ENCODE data around the gene GLI3. TPM values are rescaled to one million over a fixed set of nuclear protein-coding genes. Genes with fewer than 3 reads are reported as not detected.

GLI3 gene
- total RNA-seq, 1 donor from 2014 or later, result 27.7 TPM

GRCh38 chr7:42208572-42208971 lies 28.4 kb downstream of the GLI3 start:
- FAIRE-seq, result no peak
- H4K20me1 ChIP-seq (ENCODE audit: insufficient read depth, low read length), result peaks cover 7% of the 10 kb centered on the region
- H3K4me1 ChIP-seq (ENCODE audit: insufficient read depth, low read length), result no peaks in the 10 kb centered on the region
- Mint-ChIP-seq H3K36me3 (ENCODE audit: low read depth, unreplicated experiment) (peaks cover 4% of the 10 kb centered on the region), H3K9me3 (ENCODE audit: unreplicated experiment) (no peaks in the 10 kb centered on the region), H3K4me1 (ENCODE audit: low read depth, unreplicated experiment) (peaks cover 19% of the 10 kb centered on the region), H3K4me3 (ENCODE audit: unreplicated experiment) (no peak overlapping the region), H3K27ac (ENCODE audit: unreplicated experiment) (no peak overlapping the region), H3K27me3 (ENCODE audit: low read depth, unreplicated experiment) (no peaks in the 10 kb centered on the region)
- H3K79me2 ChIP-seq (ENCODE audit: insufficient read depth, low read length), result peaks cover 17% of the 10 kb centered on the region
- no peak overlapping the region for H3K9ac ChIP-seq (ENCODE audit: low read length)
- TF ChIP-seq CTCF (IDR thresholded peaks at IDR 0.05; ENCODE audit: insufficient read depth, low read depth, low read length), result no peak
- TF ChIP-seq EZH2 (IDR thresholded peaks at IDR 0.05; ENCODE audit: insufficient read depth, low read length), result no peak
- no peak for DNase-seq (ENCODE audit: low read depth)
- H3K36me3 ChIP-seq (ENCODE audit: insufficient read depth, low read length), result no peaks in the 10 kb centered on the region
- H3K27ac ChIP-seq (ENCODE audit: low read depth, low read length), result no peak overlapping the region
- no peak overlapping the region for H2AFZ ChIP-seq (ENCODE audit: low read depth, low read length)
- no peak overlapping the region for H3K4me2 ChIP-seq (ENCODE audit: low read length)
- no peak overlapping the region for H3K4me3 ChIP-seq (ENCODE audit: insufficient read depth, low read depth, low read length)
- no peaks in the 10 kb centered on the region for H3K27me3 ChIP-seq (ENCODE audit: insufficient read depth, low read length)
- H3K9me3 ChIP-seq (ENCODE audit: insufficient read depth, low read depth, low read length), result no peaks in the 10 kb centered on the region

GRCh38 chr7:42207420-42207819 lies 29.6 kb downstream of the GLI3 start:
- Histone ChIP-seq H3K4me2 (ENCODE audit: low read length) (no peak overlapping the region), H3K4me1 (ENCODE audit: insufficient read depth, low read length) (no peaks in the 10 kb centered on the region), H3K9ac (ENCODE audit: low read length) (no peak overlapping the region), H3K4me3 (ENCODE audit: insufficient read depth, low read depth, low read length) (no peak overlapping the region), H3K79me2 (ENCODE audit: insufficient read depth, low read length) (peaks cover 17% of the 10 kb centered on the region), H4K20me1 (ENCODE audit: insufficient read depth, low read length) (peaks cover 7% of the 10 kb centered on the region), H3K27ac (ENCODE audit: low read depth, low read length) (no peak overlapping the region), H2AFZ (ENCODE audit: low read depth, low read length) (no peak overlapping the region), H3K9me3 (ENCODE audit: insufficient read depth, low read depth, low read length) (no peaks in the 10 kb centered on the region), H3K36me3 (ENCODE audit: insufficient read depth, low read length) (no peaks in the 10 kb centered on the region), H3K27me3 (ENCODE audit: insufficient read depth, low read length) (no peaks in the 10 kb centered on the region)
- peaks cover 13% of the 10 kb centered on the region for H3K4me1 Mint-ChIP-seq (ENCODE audit: low read depth, unreplicated experiment)
- no peaks in the 10 kb centered on the region for H3K9me3 Mint-ChIP-seq (ENCODE audit: unreplicated experiment)
- no peak overlapping the region for H3K27ac Mint-ChIP-seq (ENCODE audit: unreplicated experiment)
- peaks cover 4% of the 10 kb centered on the region for H3K36me3 Mint-ChIP-seq (ENCODE audit: low read depth, unreplicated experiment)
- FAIRE-seq (no peak), DNase-seq (ENCODE audit: low read depth) (no peak)
- no peak for TF ChIP-seq CTCF (IDR thresholded peaks at IDR 0.05; ENCODE audit: insufficient read depth, low read depth, low read length)
- TF ChIP-seq EZH2 (IDR thresholded peaks at IDR 0.05; ENCODE audit: insufficient read depth, low read length), result no peak
- H3K27me3 Mint-ChIP-seq (ENCODE audit: low read depth, unreplicated experiment), result no peaks in the 10 kb centered on the region
- H3K4me3 Mint-ChIP-seq (ENCODE audit: unreplicated experiment), result no peak overlapping the region

DNA sequence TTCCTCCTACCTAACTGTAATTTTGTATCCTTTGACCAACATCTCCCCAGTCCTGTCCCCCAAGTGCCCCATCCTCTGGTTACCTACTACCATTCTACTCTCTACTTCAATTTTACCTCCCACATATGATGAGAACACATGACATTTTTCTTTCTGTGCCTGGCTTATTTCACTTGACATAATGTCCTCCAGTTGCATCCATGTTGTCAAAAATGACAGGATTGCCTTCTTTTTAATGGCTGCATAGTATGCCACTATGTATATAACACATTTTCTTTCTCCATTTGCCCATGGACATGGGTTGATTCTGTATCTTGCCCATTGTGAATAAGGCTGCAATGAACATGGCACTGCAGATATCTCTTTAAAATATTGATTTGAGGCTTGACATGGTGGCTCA lies 33.7 kb downstream of the GLI3 start:
- DNase-seq (ENCODE audit: low read depth) (no peak), FAIRE-seq (no peak)
- no peaks in the 10 kb centered on the region for H3K27me3 ChIP-seq (ENCODE audit: insufficient read depth, low read length)
- H2AFZ ChIP-seq (ENCODE audit: low read depth, low read length), result no peak overlapping the region
- peaks cover 3% of the 10 kb centered on the region for H3K4me1 ChIP-seq (ENCODE audit: insufficient read depth, low read length)
- no peaks in the 10 kb centered on the region for H3K9me3 Mint-ChIP-seq (ENCODE audit: unreplicated experiment)
- H3K4me1 Mint-ChIP-seq (ENCODE audit: low read depth, unreplicated experiment), result peaks cover 4% of the 10 kb centered on the region
- no peak overlapping the region for H3K27ac Mint-ChIP-seq (ENCODE audit: unreplicated experiment)
- H3K9ac ChIP-seq (ENCODE audit: low read length), result no peak overlapping the region
- peaks cover 7% of the 10 kb centered on the region for H4K20me1 ChIP-seq (ENCODE audit: insufficient read depth, low read length)
- no peak overlapping the region for H3K27ac ChIP-seq (ENCODE audit: low read depth, low read length)
- no peaks in the 10 kb centered on the region for H3K9me3 ChIP-seq (ENCODE audit: insufficient read depth, low read depth, low read length)
- no peaks in the 10 kb centered on the region for H3K27me3 Mint-ChIP-seq (ENCODE audit: low read depth, unreplicated experiment)
- no peak overlapping the region for H3K4me3 Mint-ChIP-seq (ENCODE audit: unreplicated experiment)
- no peak overlapping the region for H3K4me3 ChIP-seq (ENCODE audit: insufficient read depth, low read depth, low read length)
- H3K79me2 ChIP-seq (ENCODE audit: insufficient read depth, low read length), result peaks cover 29% of the 10 kb centered on the region
- no peaks in the 10 kb centered on the region for H3K36me3 ChIP-seq (ENCODE audit: insufficient read depth, low read length)
- no peak for TF ChIP-seq EZH2 (IDR thresholded peaks at IDR 0.05; ENCODE audit: insufficient read depth, low read length)
- no peak for TF ChIP-seq CTCF (IDR thresholded peaks at IDR 0.05; ENCODE audit: insufficient read depth, low read depth, low read length)
- peaks cover 4% of the 10 kb centered on the region for H3K36me3 Mint-ChIP-seq (ENCODE audit: low read depth, unreplicated experiment)
- H3K4me2 ChIP-seq (ENCODE audit: low read length), result no peak overlapping the region
